BJ (cell line): Measurements from ENCODE around the gene SHISAL2A. TPM values are rescaled to one million over a fixed set of nuclear protein-coding genes. Genes with fewer than 3 reads are reported as not detected.

Experiments
- CTCF ChIA-PET: fragments of 350-600 bp; formaldehyde crosslinking; extraction: SDS; loops from one replicate; lab custom pipeline; 2021; ENCODE audit warnings: antibody characterized with exemption, inconsistent platforms; lab: Yijun Ruan, JAX
- POLR2A ChIA-PET: fragments of 300-600 bp; sonication (Branson Sonifier 250); formaldehyde crosslinking; extraction: SDS; loops from one replicate; lab custom pipeline; 2021; ENCODE audit warnings: antibody characterized with exemption; lab: Charles Lee
- DNase-seq: peaks from one replicate; pipeline ENCODE4 v3.0.0-alpha.2; 2011; ENCODE audit warnings: low read depth
- H3K27me3 ChIP-seq: 2 replicates; pipeline ENCODE4 v1.6.0; 2011; ENCODE audit warnings: low read length; ENCODE audit not compliant: control insufficient read depth, insufficient read depth
- H3K36me3 ChIP-seq: 2 replicates; pipeline ENCODE4 v1.5.1; 2011; ENCODE audit warnings: low read length; ENCODE audit not compliant: control insufficient read depth, insufficient read depth
- H3K4me3 ChIP-seq: 2 replicates; pipeline ENCODE4 v1.5.1; 2011; ENCODE audit warnings: low read depth, mild to moderate bottlenecking, control low read depth, low read length
- polyA plus RNA-seq: library from polyadenylated mRNA; depleted of rRNA; stranded (reverse); fragments of >200 nt; gene quantifications from 2 replicates; pipeline ENCODE4 v1.2.3, GENCODE V29; 2011
- TF ChIP-seq, protein P1 (sequence below): IDR thresholded peaks from 2 replicates; pipeline ENCODE4 v1.5.1; 2011; ENCODE audit warnings: low read depth, mild to moderate bottlenecking, control low read depth, inconsistent platforms, low read length, moderate library complexity; ENCODE audit not compliant: insufficient read depth

The SHISAL2A gene
- polyA plus RNA-seq, 1 experiment: not detected

DNA sequence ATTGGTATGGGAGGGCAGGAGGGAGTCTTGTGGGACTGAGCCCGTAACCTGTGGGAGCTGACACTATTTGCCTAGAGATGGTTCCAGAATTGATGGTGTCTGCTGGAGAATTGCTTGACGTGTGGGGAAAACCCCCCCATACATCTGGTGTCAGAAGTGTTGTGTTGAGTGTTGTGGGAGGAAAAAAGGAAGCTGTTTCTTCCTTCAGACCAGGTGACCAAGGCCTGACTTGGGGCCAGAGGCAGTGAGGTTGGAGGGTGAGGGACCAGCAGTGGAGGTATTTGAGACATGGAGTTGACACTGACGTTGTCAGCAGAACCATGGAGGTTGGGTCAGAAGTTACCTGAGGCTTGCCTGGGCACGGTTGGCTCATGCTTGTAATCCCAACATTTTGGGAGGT is 8.3 kb downstream of the SHISAL2A start:
- H3K27me3 ChIP-seq: peaks cover 2% of the 10 kb centered on the region; the same call in 1 of the 2 replicates
- ChIA-PET POLR2A (no interaction called here), CTCF (interaction anchor here (0.8 kb wide), 1 partner anchor 28 kb away, joined by 3 read pairs; no protein-coding TSS in a partner anchor)
- TF ChIP-seq, protein P1, sequence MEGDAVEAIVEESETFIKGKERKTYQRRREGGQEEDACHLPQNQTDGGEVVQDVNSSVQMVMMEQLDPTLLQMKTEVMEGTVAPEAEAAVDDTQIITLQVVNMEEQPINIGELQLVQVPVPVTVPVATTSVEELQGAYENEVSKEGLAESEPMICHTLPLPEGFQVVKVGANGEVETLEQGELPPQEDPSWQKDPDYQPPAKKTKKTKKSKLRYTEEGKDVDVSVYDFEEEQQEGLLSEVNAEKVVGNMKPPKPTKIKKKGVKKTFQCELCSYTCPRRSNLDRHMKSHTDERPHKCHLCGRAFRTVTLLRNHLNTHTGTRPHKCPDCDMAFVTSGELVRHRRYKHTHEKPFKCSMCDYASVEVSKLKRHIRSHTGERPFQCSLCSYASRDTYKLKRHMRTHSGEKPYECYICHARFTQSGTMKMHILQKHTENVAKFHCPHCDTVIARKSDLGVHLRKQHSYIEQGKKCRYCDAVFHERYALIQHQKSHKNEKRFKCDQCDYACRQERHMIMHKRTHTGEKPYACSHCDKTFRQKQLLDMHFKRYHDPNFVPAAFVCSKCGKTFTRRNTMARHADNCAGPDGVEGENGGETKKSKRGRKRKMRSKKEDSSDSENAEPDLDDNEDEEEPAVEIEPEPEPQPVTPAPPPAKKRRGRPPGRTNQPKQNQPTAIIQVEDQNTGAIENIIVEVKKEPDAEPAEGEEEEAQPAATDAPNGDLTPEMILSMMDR: no peak
- H3K4me3 ChIP-seq: no peak overlapping the region
- no peaks in the 10 kb centered on the region for H3K36me3 ChIP-seq
- DNase-seq: no peak

DNA sequence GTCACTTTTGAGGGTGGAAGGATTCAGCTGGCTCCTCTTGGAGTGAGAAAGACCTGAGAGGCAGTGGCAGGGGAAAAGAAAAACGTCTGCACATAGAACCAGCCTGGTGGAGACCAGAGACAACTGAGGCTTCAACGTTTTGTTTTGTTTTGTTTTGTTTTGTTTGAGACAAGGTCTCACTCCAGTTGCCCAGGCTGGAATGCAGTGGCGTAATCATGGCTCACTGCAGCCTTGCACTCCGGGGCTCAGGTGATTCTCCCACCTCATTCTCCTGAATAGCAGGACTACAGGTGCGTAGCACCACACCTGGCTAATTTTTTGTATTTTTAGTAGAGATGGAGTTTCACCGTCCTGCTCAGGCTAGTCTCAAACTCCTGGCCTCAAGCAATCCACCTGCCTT is 12.3 kb downstream of the SHISAL2A start:
- 0 out of 2 replicates have a peak, but pooled peaks cover 1% of the 10 kb centered on the region for H3K27me3 ChIP-seq
- H3K4me3 ChIP-seq: no peak overlapping the region
- CTCF ChIA-PET: no interaction called here
- TF ChIP-seq, protein P1: no peak
- DNase-seq: no peak
- POLR2A ChIA-PET: no interaction called here
- no peaks in the 10 kb centered on the region for H3K36me3 ChIP-seq

DNA sequence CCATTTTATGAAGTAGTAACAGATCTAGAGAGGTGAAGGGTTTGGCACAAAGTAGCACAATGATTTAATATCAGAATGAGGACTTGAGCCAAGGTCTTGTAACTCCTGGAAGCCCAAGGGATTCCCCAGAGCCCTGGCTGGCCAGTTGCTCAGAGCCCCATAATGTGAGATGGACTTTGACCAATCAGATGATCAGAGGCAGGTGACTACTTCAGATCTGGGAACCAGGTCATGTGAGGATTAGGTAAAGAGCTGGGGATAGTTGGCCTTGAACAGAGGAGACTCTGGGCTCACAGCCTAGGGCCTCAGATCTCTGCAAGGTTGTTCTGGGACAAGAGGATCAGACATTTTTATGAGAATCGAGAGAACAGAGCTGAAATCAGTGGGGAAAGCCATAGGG is 18.9 kb downstream of the SHISAL2A start:
- TF ChIP-seq, protein P1: no peak
- POLR2A ChIA-PET: no interaction called here

DNA sequence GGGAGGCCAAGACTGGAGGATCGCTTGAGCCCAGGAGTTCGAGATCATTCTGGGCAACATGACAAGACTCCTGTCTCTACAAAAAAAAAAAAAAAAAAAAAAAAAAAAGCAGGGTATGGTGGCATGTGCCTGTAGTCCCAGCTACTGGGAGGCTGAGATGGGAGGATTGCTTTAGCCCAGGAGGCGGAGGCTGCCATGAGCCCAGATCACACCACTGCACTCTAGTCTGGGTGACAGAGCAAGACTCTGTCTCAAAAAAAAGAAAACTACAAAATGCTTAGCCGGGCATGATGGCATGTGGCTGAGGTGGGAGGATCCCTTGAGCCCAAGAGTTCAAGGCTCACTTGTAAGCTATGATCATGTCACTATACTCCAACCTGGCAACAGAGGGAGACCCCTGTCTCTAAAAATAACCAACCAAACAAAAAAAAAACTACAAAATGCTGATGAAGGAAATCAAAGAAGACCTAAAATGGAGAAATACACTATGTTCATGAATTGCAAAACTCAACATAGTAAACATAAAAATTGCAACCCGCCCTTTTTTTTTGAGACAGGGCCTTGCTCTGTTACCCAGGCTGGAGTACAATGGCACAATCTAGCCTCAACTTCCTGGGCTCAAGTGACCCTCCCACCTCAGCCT is 20.4 kb downstream of the SHISAL2A start:
- DNase-seq: no peak
- TF ChIP-seq, protein P1: no peak
- Histone ChIP-seq H3K36me3 (no peaks in the 10 kb centered on the region), H3K4me3 (no peak overlapping the region), H3K27me3 (peaks cover 2% of the 10 kb centered on the region)
- ChIA-PET CTCF (no interaction called here), POLR2A (no interaction called here)

More for the DNA sequence above, 18.9 kb downstream of the SHISAL2A start:
- peaks cover 2% of the 10 kb centered on the region for H3K27me3 ChIP-seq
- no peaks in the 10 kb centered on the region for H3K36me3 ChIP-seq
- CTCF ChIA-PET: no interaction called here
- no peak overlapping the region for H3K4me3 ChIP-seq
- no peak for DNase-seq

DNA sequence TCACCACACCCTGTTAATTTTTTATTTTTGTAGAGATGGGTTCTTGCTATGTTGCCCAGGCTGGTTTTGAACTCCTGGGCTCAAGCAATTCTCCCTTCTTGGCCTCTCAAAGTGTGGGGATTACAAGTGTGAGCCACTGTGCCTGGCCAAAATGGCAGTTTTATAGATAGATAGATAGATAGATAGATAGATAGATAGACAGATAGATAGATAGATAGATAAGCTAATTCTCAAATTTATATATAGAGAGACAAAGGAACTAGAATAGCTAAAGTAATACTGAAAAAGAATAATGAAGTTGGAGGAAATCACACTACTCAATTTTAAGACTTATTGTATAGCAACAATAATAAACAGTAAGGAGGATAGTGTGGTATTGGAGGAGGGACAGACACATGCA is 21.1 kb downstream of the SHISAL2A start:
- Histone ChIP-seq H3K27me3 (peaks cover 2% of the 10 kb centered on the region), H3K36me3 (no peaks in the 10 kb centered on the region), H3K4me3 (no peak overlapping the region)
- TF ChIP-seq, protein P1: no peak
- ChIA-PET POLR2A (no interaction called here), CTCF (no interaction called here)
- no peak for DNase-seq
